Fibroblast of the aortic adventitia (primary cell): ENCODE results near the gene GSK3B. TPM values are rescaled to one million over a fixed set of nuclear protein-coding genes. Genes with fewer than 3 reads are reported as not detected.

ENCODE experiments used
- DNase-seq: peaks from one replicate; pipeline ENCODE4 v3.0.0-alpha.2; 2010; ENCODE audit warnings: low read depth
- H3K4me3 ChIP-seq: 2 replicates; pipeline ENCODE4 v1.5.1; 2011; ENCODE audit warnings: low read depth, mild to moderate bottlenecking, control low read depth, low read length, moderate library complexity
- CTCF ChIP-seq: IDR thresholded peaks from 2 replicates; pipeline ENCODE4 v1.5.1; 2011; ENCODE audit warnings: mild to moderate bottlenecking, low read length, control low read depth, inconsistent platforms; ENCODE audit not compliant: insufficient read depth
- total RNA-seq: library from RNA; depleted of rRNA; stranded (reverse); fragments of >200 nt; gene quantifications from 2 replicates; pipeline ENCODE4 v1.2.3, GENCODE V29; 2012; ENCODE audit warnings: low replicate concordance

Gene GSK3B
- total RNA-seq, 1 donor: 74.1 TPM

GRCh38 chr3:119978554-119979208, 115.6 kb downstream of the GSK3B start:
- TF ChIP-seq CTCF: no peak

GRCh38 chr3:119977353-119977752, 116.9 kb downstream of the GSK3B start:
- no peak for TF ChIP-seq CTCF
- DNase-seq: no peak
- H3K4me3 ChIP-seq: no peak overlapping the region

More at GRCh38 chr3:119978554-119979208, 115.6 kb downstream of the GSK3B start:
- DNase-seq: no peak
- H3K4me3 ChIP-seq: no peak overlapping the region

GRCh38 chr3:119976214-119976613, 118.0 kb downstream of the GSK3B start:
- no peak overlapping the region for H3K4me3 ChIP-seq
- no peak for TF ChIP-seq CTCF
- DNase-seq: no peak

- no peak for TF ChIP-seq CTCF
- H3K4me3 ChIP-seq: no peak overlapping the region
- no peak for DNase-seq
These were observed 119.6 kb downstream of the GSK3B start for GRCh38 chr3:119974656-119975055.

- no peak for DNase-seq
- H3K4me3 ChIP-seq: no peak overlapping the region
- no peak for TF ChIP-seq CTCF
These were observed 121.1 kb downstream of the GSK3B start for GRCh38 chr3:119973018-119973646.

- DNase-seq: no peak
- H3K4me3 ChIP-seq: no peak overlapping the region
- no peak for TF ChIP-seq CTCF
These were observed 124.5 kb downstream of the GSK3B start for GRCh38 chr3:119969759-119970158.
